Keratinocyte (primary cell): ENCODE data around the gene ITFG1.
"Not testable (repeated sequence)": the region's sequence is repeated elsewhere in the genome, so short reads cannot be mapped to it uniquely, and the experiment has no call there.

Source experiments
- EZH2 ChIP-seq: IDR thresholded peaks from one replicate; pipeline ENCODE4 v1.6.1; 2012; ENCODE audit warnings: inconsistent platforms, mild to moderate bottlenecking, low read length, moderate library complexity
- TF ChIP-seq, protein P1 (sequence below), 3 experiments: IDR thresholded peaks in 1 of 3; conservative IDR thresholded peaks in 1 of 3; optimal IDR thresholded peaks in 1 of 3; 2 replicates in 2 of 3; 3 replicates in 1 of 3; pipeline versions ENCODE3 to v1.5.1; 2011; ENCODE audit warnings: low read length in 3 of 3, mild to moderate bottlenecking in 3 of 3, moderate library complexity in 2 of 3, control low read depth in 1 of 3, inconsistent platforms in 1 of 3; ENCODE audit not compliant: insufficient read depth in 2 of 3; ENCODE audit errors: extremely low read depth in 1 of 3

DNA sequence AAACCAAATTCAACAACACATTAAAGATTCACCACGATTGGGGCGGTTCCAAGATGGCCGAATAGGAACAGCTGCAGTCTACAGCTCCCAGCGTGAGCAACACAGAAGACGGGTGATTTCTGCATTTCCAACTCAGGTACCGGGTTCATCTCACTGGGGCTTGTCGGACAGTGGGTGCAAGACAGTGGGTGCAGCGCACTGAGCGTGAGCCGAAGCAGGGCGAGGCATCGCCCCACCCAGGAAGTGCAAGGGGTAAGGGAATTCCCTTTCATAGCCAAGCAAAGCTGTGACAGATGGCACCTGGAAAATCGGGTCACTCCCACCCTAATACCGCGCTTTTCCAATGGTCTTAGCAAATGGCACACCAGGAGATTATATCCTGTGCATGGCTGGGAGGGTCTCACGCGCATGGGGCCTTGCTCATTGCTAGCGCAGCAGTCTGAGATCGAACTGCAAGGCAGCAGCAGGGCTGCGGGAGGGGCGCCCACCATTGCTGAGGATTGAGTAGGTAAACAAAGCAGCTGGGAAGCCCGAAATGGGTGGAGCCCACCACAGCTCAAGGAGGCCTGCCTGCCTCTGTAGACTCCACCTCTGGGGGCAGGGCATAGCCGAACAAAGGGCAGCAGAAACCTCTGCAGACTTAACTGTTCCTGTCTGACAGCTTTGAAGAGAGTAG is 113.7 kb downstream of the ITFG1 start:
- TF ChIP-seq, protein P1, sequence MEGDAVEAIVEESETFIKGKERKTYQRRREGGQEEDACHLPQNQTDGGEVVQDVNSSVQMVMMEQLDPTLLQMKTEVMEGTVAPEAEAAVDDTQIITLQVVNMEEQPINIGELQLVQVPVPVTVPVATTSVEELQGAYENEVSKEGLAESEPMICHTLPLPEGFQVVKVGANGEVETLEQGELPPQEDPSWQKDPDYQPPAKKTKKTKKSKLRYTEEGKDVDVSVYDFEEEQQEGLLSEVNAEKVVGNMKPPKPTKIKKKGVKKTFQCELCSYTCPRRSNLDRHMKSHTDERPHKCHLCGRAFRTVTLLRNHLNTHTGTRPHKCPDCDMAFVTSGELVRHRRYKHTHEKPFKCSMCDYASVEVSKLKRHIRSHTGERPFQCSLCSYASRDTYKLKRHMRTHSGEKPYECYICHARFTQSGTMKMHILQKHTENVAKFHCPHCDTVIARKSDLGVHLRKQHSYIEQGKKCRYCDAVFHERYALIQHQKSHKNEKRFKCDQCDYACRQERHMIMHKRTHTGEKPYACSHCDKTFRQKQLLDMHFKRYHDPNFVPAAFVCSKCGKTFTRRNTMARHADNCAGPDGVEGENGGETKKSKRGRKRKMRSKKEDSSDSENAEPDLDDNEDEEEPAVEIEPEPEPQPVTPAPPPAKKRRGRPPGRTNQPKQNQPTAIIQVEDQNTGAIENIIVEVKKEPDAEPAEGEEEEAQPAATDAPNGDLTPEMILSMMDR (optimal IDR thresholded peaks at IDR 0.05 in 1 of 3, IDR thresholded peaks at IDR 0.05 in 1 of 3, conservative IDR thresholded peaks at IDR 0.05 in 1 of 3; ENCODE audit: extremely low read depth in 1 of 3, insufficient read depth in 2 of 3, low read length in 3 of 3): not testable (repeated sequence)
- TF ChIP-seq EZH2: not testable (repeated sequence)
